Activated CD4-positive, alpha-beta T cell treated with anti-CD3 and anti-CD28 coated beads for 24 hours (primary cell): ENCODE measurements around the gene PKN3.

ENCODE experiments used
- DNase-seq, 2 donors: peaks; one replicate each; pipeline ENCODE4 v3.0.0-alpha.2; 2020; ENCODE audit warnings: low read depth in 2 of 2

Gene PKN3

GRCh38 chr9:128742401-128742800 is 40.1 kb downstream of the PKN3 start:
- no peak for DNase-seq

GRCh38 chr9:128743421-128743820 is 41.1 kb downstream of the PKN3 start:
- no peak for DNase-seq

DNA sequence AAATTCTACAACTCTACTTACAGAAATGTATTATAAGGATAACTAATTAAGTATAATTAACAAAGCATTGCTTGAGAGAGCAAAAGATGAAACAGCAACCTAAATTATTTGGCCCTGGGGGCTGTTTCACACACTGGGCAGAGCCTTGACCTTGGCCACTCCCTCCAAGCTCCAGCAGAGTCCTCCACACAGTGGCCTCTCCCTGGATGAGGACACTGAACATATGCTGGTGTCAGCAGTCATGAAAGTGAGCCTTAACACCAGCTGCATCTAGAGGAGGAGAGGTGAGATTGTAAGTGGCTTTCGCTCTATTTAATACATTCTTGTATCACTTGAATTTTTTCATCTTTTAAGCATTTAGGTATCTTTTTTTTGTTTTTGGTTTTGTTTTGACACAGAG is 44.9 kb downstream of the PKN3 start:
- no peak for DNase-seq

DNA sequence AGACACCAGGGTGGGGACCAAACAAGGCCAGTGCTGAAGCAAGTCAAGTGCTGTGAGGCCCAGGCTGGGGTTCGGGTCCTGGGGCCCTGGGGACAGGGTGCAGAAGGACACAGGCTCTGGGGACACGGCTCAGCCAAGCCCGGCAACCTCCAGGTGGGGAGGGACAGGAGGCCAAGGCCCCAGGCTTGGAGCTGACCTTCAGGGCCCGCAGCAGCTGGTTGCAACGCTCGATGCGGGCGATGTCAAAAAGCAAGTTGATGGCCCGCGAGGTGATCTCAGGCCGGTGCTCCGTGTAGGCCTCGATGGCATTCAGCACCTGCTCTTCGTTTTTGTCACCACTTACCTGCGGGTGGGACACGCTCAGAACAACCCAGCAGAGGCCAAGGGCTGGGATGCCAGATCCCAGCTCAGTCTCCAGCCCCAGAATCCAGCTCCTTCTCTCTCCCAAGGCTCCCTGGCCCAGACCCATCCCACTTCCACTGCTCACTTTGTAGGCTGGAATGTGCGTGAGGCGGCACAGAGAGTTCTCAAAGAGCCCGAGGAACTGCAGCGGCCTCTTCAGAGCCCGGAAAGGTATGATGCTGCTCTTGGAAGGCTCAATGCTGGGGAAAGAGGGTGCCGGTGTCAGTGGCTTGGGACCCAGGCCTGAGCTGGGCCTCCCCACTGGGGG is 48.8 kb downstream of the PKN3 start:
- DNase-seq: no peak

DNA sequence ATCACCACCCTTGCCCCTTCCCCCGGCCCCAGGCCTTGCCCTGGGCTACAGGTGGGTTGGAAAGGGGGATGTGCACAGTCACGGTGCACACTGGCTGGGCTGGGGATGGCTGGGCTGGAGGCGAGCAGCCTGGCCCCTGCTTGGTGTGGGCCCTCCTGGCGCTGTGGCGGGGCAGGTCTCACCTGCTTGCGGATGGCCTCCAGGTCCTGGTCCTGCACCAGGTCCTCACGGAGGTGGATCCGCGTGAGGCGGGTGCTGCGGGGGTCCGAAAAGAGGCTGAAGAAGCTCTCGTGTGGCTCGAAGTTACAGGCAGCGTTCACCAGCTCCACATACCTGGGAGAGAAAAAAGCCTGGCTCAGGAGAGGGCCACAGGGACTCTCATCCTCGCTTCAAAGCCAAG is 51.3 kb downstream of the PKN3 start:
- DNase-seq: no peak

DNA sequence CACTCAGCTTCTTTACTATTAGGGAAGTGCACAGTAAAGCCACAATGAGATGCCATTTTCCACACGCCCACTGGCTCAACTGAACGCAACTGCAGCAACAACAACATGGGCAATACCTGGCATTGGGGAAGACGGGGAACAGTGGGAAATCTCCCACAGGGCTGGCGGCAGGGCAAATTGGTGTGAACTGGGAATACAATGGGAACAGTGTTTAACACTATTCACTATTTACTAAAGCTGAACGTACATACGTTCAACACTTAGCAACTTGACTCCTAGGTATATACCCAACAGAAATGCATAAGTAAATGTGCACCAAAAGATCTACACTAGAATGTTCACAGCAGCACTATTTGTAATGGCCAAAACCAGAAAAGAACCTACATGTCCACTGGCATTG is 55.3 kb downstream of the PKN3 start:
- DNase-seq: no peak

DNA sequence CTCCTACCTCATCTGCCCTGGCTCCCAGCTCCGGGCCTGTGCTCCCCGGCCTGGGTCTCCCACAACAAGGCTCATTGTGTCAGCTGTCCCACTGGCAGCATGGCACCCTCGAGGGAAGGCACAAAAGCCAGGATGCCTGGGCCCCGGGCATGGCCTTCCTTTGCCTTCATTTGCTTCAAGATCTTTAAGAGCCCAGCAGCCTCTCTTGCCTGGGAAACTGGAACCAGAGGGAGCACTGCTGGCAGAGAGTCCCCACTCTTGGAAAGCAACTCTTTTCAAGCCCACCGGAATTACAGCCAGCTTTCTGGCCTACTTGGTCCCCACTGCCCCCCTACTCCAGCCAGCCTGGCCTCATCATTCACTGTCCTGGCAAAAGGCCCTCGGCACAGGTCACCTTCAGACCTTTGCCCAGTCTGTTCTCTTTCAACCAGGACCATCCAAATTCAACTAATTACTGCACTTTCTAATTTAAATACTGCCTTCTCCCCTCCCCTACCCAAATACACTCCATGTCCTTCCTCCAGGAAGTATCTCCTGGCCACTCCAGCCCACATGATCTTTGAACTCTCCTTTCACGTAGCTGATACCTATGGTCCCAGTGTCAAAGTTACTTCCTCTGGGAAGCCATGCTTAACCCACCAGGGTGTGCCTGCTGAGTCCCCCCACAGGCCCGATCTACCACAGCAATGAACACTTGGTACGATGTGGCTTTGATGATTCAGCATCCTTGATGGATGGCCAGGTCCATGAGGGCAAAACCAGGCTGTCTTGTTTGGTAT is 60.6 kb downstream of the PKN3 start:
- no peak for DNase-seq

DNA sequence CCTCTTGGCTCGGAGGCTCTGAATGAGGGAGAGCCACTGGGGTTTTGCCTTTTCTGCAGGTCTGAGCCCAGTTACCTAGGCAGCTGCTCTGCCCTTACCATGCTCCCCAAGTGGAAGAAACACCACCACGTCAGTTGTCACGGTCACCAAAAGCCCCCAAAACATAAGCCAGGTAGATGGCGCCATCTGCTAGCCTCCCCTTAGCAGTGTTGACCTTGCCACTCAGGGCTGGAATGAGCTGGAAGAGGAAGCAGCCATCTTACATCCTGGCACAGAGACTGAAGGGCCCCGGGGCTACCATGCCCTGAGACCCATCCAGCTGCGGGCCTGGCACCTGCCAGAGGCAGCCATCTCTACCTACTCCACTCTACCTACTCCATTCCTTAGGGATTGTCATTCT is 62.1 kb downstream of the PKN3 start:
- DNase-seq: no peak

DNA sequence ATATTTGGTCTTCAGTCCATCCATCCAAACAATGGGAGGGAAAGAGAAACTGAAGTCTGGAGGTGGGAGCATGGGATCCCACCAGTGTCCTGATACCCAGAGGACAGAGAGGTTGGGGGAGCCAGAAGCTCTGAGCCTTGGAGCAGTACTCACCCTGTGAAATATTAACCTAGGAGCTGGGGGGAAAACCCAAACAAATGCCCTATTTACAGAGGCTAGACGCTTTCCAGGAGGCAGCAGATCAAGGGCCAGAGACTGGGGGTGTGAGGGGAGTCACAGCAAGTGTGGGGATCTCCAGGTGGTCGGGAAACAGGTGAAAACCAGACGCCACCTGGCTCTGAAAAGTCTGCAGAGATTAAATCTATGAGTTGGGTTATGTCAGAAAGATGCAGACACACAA is 63.2 kb downstream of the PKN3 start:
- no peak for DNase-seq

DNA sequence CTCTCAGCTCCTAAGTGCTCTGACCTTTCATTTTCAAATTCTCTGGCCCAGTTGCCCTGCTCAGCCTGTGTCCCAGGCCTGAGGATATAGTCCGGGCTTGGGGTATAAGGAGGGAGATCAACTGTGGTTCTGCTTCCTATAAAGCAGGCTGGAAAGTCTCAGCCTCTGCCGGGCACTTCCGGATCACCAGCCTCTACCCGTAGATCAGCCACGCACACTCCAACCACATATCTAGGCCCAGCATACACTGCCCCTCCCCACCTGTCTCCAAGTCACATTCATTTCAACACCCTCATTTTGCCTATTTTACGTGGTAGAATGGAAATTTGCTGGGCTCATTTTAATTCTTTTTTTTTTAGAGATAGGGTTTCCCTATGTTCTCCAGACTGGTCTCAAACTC is 66.3 kb downstream of the PKN3 start:
- no peak for DNase-seq
